Eye (tissue), 1 donor: Measurements from ENCODE around the gene C4BPA.
A peak's percentile ranks its signal among the peaks of the same experiment; 100 is the strongest.

Experiments used
- DNase-seq: peaks from one replicate; pipeline ENCODE4 v3.0.0-alpha.2; 2015

C4BPA gene

DNA sequence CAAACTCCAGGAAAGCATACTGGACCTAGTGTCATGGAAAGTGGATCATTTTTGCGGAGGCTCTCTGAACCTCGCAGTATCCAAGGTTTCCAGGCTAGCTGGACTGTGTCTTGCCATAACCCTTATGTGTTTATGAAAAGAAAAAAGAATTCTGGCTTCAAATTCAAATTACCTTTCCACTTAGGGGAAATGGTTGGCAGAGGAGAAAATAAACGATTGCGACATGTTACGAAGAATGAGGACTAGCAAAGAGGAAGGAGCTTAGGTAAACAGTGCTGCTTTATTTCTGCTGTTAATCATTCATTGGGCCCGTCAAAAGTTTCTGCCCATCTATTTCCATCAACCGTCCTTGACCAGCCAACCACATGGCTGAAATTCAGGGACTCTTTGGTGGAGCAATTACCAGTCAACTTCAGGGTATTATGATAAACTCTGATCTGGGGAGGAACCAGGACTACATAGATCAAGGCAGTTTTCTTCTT is at the start of gene C4BPA:
Gene C4BPA, plus strand, starts transcription at position 342 of the 482 bp plus-strand sequence. CDS start 8,793 bp downstream, outside the sequence.
- no peak for DNase-seq

DNA sequence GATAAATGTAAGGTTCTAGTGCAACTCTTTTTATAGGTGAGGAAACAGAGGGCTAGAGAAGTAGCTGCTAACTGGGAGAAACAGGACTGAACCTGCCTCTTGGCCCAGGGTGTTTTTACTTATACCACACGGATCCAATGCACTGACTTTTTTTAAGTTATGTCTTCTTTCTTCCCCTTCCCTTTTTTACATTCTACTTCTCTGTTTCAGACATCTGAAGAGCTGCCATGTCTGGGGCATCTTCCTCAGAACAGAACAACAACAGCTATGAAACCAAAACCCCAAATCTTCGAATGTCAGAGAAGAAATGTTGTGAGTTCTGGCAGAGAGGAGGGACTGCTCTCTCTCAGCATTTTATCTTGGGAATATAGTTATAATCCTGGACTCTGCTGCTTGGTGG is 49.5 kb upstream of the C4BPA start:
- no peak for DNase-seq

DNA sequence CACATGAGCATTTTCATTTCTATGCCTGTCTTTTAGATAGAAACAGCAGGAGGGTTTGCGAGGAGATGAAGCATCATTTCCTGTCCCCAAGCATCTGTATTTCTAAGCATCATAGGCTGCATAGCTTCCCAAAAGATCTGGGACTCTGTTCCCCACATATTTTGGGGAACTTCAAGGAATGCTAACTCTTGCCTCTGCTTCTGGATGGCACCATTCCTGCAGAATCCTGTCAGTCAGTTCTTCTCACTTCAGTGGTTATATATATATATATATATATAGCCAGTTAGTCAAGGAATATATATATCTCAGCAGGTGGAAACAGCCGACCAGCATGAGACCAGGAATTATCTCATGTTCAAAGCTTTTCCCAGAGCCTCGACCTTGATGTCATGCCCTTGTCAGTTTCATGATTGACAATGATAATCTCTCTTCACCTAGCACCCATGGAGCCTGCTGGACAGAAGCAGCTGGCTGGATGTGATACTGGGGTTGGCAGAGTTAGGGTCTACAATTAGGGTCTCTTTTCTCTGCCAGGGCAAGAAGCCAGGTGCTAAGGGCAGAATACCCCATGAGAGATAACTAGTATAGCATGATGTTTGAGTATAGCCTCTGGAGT is 48.5 kb upstream of the C4BPA start:
- no peak for DNase-seq

DNA sequence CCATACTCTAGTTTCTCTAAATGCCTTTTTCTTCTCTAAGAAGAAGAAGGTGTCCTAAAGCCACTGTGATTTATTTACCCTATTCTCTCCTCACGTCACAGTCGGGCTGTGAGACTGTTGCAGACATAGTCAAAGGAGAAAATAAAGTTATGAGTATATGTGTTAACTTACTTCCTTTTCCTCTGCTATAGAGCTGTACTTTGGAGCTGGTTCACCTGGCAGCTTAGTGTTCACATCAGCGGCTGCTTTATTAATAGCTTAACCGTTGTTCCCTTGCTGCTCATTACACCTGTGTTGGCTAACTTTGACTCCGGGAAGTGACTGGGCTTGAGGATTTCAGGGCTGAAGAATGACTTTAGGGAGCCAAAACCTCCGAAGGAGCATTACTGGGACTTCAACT is 47.4 kb upstream of the C4BPA start:
- DNase-seq, result no peak

DNA sequence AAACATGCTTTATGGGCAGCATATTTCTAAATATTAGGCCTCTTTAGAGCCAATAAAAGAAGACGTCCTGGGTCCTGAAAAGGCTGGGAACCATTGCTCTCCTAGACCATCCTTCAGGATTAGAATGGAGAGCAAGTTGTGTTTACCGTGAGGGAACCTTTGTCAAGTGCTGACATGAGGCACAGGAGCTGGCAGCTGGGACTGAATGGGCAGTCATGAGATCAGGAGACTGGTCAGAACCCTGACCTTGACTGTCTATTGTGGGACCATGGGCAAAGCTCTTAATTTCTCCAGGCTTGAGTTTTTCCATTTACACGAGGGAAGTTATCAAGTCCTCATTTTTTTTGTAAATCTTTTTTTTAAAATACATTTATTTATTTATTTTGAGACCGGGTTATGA is 45.8 kb upstream of the C4BPA start:
- no peak for DNase-seq

DNA sequence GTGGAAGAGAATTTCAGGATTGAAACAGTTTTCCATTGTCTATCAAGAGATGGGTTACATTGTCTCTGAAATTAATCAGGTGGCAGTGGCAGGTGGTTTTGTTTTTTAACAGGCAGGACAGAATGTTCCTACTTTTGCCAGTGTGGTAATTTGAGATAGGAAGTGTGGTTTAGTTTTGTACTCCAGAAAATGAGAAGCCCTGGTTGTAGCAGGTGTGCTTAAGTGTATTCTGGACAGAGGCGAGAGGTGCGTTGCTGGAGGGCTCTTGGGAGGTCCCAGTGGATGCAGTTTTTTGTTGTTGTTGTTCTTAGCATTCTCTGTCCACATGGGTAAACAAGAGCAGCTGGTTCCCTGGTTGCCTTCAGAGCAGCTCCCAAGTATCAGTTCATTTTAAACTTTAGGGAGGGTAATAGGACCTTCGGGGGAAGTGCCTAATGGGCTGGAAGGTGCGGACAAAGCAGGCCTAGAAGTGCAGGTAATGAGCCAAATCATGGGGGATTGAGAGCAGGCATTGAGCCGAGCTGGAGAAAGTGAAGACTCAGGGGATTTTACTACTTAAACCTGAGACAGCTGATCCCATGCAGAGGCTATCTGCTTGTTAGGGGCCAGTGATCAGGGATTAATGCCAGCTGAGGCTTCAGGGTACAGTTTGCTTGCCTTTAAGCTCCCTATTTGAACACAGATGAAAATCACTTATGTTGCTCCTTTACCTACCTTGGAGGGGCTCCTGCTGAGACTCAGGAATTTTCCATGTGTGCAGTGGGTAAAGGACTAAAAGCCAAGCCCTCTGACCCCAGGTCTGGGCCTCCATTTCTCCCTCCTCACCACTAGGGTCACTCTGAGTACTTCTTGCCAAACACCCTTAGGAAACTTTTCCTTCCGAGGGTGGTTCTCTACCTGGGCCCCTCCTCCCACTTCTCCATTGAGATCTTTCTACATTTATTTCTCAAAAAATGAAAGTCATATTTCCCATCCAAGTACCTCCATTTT is 44.9 kb upstream of the C4BPA start:
- peak; percentile 43 for DNase-seq

DNA sequence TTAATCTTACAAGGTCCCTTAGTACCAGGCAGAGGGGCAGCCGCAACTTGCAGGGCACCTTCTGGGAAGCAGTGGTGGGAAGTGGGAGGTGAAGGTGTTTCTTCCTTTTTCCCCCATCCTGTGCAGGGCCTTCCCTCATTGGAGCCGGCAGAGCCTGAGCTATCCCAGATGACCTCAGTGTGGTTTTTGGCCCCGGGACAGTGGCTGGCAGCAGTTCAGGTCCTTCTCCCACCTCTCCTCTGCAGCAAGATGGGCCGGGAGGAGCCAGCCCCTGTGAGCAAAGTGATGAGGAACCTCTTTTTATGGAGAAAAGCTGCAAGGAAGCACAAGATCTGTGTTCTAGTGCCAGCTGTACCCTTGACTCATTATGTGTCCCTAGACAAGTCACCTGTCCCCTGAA is 44.2 kb upstream of the C4BPA start:
- DNase-seq, result no peak

DNA sequence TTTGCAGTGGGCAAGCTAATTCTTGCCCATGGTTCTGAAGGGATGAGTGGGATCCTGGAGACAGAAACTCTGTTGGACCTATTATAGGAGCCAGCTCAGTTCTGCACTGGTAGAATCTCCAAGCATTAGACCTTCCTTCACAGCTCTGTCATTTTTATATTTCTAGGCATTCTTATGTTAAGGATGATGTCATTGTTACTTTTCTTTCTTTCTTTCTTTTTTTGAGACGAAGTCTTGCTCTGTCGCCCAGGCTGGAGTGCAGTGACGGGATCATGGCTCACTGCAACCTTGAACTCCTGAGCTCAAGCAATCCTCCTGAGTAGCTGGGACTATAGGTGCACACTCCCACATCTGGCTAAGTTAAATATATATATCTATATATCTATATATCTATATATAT is 43.4 kb upstream of the C4BPA start:
- no peak for DNase-seq

DNA sequence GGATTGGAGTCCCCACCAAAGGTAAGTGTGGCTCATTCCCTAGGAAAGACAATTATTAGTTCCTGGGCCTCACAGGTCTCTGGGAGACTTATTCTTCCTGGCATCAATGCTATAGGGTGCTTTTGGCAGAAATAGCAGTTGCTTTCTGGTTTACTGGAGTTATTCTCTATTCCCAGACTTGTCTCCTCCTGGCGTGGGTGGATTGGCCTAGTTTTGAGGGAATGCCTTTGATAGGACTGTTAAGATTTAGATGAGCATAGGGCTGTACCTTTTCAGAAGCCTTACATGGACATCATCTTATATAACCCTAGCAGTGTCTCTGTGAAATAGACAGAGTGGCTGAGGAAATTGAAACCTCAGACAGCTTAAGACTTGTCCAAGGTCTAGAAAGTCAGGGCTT is 42.0 kb upstream of the C4BPA start:
- DNase-seq, result no peak

DNA sequence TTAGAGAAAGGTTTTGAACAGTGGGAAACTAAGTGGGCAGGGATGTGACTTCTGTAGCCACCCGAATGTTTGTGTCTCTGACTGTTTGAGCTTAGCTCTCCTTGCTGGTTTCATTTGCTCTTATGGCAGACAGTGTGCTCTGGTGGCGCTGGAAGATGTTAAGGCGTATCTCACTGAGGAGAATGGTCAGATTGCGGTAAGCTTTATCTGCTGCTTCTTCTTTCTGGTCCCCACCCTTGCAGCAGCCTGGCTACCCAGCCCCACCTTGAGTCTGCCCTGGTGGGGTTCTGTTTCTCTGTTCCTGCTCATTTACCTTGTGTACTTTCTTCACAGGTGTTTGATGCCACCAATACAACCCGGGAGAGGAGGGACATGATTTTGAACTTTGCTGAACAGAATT is 41.0 kb upstream of the C4BPA start:
- DNase-seq, result no peak

DNA sequence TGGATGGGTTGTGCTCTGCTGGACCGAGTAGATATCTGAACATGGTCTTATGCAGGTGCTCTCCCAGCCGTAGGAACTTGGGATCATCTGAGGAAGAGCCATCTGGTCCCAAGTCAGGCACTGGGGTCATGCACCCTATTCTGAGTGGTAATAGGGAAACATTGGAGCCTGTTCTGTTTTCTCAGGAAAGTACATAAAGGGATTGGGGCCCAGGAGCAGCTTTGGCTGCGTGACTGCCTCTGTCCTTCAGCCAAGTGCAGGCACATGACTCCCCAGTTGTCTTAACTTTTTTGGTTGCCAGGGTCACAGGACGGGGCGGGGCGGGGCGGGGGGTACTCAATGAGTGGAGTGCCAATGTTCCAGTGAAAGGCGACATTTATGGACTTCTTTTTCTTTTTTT is 39.5 kb upstream of the C4BPA start:
- DNase-seq, result no peak

DNA sequence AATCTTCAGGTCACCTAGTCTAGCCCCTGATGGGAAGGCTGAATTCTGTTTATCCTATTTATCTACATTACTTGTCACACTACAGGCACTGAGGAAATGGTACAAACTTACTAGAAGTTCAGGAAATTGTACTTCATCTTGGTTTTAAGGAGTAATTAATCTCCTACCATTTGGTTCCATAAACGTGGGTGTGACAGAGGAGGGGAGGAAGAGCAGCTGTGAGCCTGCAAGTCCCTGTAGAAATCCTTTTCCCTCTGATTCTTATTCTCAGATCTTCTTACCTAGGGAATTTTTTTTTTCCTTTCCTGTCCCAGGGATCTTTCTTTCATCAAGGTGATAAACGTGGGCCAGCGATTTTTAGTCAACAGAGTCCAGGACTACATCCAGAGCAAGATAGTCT is 36.8 kb upstream of the C4BPA start:
- no peak for DNase-seq

DNA sequence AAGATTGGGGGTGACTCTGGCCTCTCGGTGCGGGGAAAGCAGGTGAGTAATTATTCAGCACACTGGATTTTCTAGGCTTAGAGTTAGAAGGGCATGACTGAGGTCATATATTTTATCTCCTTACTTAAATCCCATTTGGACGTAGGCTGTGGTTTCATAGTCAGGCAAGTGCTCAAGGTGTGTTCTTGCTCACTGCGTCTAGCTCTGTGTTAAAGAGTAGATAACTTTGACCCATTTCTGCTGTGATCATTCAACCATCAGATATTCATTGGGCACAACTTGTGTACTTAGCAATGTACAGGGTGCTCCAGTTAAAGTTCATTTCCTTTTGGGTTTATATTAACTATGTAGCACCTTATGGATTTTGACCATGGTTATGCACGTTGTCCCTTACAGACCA is 36.4 kb upstream of the C4BPA start:
- no peak for DNase-seq

DNA sequence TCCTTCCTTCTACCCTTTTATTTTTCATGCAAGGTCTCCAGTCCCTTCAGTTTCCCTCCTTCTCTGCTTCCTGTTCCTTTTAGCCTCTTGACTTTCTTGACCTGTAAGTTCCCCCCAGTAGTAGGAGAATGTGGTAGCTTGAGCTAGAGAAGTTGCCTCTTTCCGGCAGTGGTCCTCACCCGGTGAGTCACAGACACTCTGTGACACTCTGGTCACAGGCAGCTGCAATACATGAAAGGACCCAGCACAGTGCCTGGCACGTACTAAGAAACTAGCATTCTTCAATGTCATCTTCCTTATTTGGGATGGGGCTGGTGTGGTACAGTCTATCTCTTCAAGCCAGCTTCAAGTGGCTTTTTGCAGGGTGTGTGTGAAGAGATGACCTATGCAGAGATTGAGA is 35.0 kb upstream of the C4BPA start:
- DNase-seq, result no peak

DNA sequence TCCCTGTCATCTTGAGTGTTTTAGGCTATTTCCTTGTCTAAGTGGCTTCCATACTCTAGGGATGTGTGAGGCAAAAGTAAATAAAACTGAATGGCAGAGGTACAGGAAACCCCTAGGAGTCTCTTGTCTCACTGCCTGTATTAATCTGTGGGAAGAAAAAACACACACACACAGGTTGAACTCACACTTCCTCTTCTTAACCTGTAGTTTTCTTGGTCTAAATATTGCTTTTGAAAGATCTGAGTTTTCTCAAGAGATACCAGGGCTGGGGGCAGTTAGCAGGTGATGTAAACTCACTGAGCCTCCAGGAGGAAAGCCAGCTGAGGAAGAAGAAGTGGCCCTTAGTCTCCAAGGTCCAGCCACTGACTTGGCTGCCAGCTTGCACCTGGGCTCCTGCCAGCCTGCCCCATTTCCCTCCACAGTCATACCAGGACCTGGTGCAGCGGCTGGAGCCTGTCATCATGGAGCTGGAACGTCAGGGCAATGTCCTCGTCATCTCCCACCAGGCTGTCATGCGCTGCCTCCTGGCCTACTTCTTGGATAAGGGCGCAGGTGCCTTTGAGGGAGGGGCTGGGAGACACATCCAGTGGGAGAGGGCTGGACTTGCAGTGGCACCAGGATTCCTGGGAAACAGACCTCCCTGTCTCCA is 34.1 kb upstream of the C4BPA start:
- no peak for DNase-seq

DNA sequence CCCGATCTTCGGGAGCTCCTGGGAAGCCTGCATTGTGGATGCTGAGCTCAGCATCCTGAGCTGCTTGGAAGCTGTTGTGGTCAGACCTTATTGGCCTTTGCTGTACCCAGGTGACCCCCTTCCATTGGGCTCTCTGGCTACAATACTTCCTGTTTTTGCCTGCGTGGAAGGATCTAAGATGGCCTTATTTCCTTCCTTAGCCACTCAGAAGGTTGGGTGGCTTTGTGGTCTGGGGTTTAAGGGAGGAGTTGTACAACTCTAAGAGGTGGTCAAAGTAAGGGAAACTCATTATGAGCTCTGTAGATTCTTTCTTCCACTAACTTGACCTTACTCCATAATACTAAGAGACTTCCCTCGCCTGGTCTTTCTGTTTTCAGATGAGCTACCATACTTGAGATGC is 33.2 kb upstream of the C4BPA start:
- no peak for DNase-seq

DNA sequence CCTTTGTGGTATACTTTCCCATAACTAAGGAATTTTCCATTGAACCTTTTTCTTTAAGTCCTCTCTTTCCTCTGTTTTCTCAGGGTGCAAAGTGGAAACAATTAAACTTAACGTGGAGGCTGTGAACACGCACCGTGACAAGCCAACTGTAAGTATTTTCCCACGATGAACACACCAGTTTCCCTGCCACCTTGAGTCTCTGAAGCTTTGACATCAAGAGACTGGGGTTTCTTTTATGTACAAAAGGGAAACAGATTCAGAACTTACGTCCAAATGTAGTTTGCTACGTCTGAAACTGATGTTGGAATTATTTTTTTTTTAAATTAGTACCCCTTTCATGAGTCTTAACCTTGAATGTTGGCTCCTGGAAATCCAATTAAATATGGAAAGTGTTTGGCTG is 32.6 kb upstream of the C4BPA start:
- DNase-seq, result no peak

DNA sequence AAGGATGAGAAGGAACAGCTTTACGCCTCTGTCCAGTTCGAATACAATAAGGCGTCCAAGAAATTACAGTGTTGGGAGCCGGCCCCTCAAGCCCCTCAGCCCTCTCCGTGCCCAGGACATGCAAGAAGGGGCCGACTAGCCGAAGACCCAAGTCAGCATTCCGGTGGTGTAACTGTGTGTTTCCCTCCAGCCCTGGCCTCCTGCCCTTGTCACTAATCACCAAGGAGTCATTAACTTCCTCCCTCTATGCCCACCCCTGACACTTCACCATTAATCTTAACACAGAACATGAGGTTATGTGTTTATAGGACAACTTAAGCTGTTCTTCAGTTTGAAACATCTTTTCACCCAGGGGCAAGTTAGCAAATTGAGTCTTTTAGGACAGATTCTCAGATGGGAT is 31.8 kb upstream of the C4BPA start:
- DNase-seq, result no peak

DNA sequence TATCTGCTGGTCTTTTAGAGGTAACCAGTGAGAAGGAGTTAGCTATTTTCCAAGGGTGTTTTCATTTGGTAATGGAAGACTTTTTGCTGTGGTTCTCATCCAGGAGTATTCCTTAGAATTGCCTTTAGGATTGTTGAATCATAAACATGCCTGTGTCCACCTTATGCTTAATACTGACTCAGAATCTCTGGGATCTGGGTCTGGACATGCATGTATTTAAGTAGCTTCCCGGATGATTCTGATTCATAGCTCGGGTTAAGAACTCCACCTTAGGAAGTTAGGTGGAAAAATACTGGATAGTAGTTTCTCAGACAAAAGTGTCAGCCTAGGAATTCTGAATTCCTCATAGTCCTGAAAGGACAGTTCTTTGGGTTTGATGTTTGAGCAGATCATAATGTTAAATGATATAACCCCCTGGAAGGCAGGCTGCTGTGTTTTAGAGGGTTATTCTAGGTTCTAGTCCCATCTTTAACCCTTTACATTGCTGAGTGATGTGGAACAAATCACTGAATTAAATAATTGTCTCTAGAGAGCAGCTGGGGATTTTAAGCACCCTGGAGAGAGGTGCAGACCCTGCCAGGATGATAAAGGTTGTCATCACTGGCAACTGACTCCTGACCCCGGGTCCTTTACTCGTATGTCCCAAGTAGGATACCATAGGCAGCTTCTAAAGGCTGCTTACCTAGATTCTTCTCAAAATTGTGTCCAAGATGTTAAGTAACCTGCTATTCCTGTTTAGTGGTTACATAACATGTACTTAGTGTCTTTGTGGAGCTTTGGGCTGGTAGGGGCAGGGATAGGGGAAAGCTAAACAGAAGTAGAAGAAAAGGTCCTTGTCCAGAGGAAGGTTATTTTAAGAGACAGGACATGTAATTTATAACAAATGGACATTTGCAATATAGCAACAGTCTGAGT is 29.9 kb upstream of the C4BPA start:
- no peak for DNase-seq

DNA sequence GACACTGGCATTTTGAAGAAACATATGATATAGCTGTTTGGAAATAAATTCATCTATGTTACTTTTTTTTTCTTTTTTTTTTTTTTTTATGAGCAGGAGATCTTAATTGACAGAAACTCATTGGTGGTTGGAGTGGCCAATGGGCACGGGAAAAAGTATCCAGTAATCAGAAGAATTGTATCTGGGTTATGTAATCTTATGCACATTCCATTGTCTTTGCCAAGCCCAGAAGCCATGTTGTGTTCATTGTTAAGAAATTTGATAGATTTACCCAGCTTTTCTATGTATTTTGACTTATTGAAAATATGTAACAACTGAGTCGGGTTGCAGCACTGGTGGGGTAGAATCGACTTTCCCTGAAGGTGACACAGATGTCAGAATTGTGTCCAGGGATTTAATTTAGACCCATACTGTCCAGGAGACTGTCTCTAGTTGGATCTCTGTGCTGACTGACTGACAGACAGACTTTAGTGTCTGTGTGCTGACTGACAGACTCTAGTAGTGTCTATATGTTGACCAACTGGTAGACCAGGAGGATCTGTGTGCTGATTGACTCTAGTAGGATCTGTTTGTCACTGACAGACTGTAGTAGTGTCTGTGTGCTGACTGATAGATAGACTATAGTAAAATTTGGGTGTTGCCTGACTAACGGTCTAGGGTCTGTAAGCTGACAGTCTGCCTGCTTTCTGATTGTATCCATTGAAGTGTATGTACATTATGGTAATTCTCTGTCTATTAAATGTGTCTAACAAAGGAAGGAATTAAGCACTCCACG is 27.7 kb upstream of the C4BPA start:
- DNase-seq, result no peak

DNA sequence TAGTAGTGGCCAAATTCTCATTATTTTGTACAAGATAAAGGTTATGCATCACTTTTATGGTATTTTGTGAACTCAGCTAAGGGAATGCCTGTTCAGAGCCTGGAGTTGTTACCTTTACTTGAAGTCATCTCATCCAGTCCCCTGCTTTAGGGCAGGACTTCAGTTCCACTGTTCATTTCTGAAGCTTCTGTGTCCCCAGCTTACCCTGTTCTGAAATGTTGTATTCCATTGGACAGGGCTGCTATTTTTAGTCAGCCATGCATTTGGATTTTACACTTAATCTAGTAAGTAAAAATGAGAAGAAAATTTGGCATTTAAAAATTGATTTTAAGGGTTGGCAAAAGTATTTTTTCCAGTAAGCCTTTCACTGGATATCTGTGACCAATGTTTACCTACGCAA is 27.0 kb upstream of the C4BPA start:
- DNase-seq, result no peak
